ENCODE results near the gene RSU1. TPM values are rescaled to one million over a fixed set of nuclear protein-coding genes. Genes with fewer than 3 reads are reported as not detected.

The RSU1 gene
- total RNA-seq, 1 experiment from 2014 or later, result 44.5 TPM

GRCh38 chr10:16795410-16796073 lies 21.7 kb downstream of the RSU1 start:
- CTCF ChIA-PET, result no interaction called here
- Histone ChIP-seq H3K4me2 (no peak overlapping the region), H3K27me3 (ENCODE audit: insufficient read depth, low read depth) (no peaks in the 10 kb centered on the region), H3K36me3 (ENCODE audit: low read depth) (no peaks in the 10 kb centered on the region), H3K27ac (no peak overlapping the region), H4K20me1 (ENCODE audit: insufficient read depth) (no peaks in the 10 kb centered on the region), H3K9me2 (ENCODE audit: insufficient read depth) (no peaks in the 10 kb centered on the region), H3K79me2 (ENCODE audit: low read depth) (no peaks in the 10 kb centered on the region), H3K9me3 (ENCODE audit: insufficient read depth, low read depth) (no peaks in the 10 kb centered on the region), H3F3A (ENCODE audit: insufficient read depth, low read depth) (no peaks in the 10 kb centered on the region), H2AFZ (no peak overlapping the region), H3K4me3 (no peak overlapping the region), H3K4me1 (replicated peaks; ENCODE audit: insufficient read depth) (no peaks in the 10 kb centered on the region)
- DNase-seq, result no peak
- intact Hi-C loops (cut with micrococcal nuclease; ENCODE audit: unreplicated experiment), result no loop called here
- TF ChIP-seq CTCF (conservative IDR thresholded peaks at IDR 0.05) (no peak), EZH2 (IDR thresholded peaks at IDR 0.05; ENCODE audit: low read depth) (no peak)
- POLR2A ChIA-PET (ENCODE audit: unreplicated experiment), result no interaction called here
- no TSS peak for BruUV-seq (replicated peaks)

- Histone ChIP-seq H3K9me3 (ENCODE audit: insufficient read depth, low read depth) (no peaks in the 10 kb centered on the region), H3K36me3 (ENCODE audit: low read depth) (no peaks in the 10 kb centered on the region), H3K27me3 (ENCODE audit: insufficient read depth, low read depth) (no peaks in the 10 kb centered on the region), H3K4me2 (no peak overlapping the region), H4K20me1 (ENCODE audit: insufficient read depth) (no peaks in the 10 kb centered on the region), H3K27ac (no peak overlapping the region), H3K4me3 (no peak overlapping the region), H3K9me2 (ENCODE audit: insufficient read depth) (no peaks in the 10 kb centered on the region), H3K4me1 (replicated peaks; ENCODE audit: insufficient read depth) (no peaks in the 10 kb centered on the region), H3K79me2 (ENCODE audit: low read depth) (no peaks in the 10 kb centered on the region), H2AFZ (no peak overlapping the region), H3F3A (ENCODE audit: insufficient read depth, low read depth) (no peaks in the 10 kb centered on the region)
- BruUV-seq (replicated peaks), result no TSS peak
- intact Hi-C loops (cut with micrococcal nuclease; ENCODE audit: unreplicated experiment), result no loop called here
- no peak for DNase-seq
- POLR2A ChIA-PET (ENCODE audit: unreplicated experiment), result no interaction called here
- CTCF ChIA-PET, result interaction anchor here (0.7 kb wide), 1 partner anchor 1383 kb away, joined by 11 read pairs; no protein-coding TSS in a partner anchor
- TF ChIP-seq CTCF (conservative IDR thresholded peaks at IDR 0.05) (no peak), EZH2 (IDR thresholded peaks at IDR 0.05; ENCODE audit: low read depth) (no peak)
These were observed 23.2 kb downstream of the RSU1 start for GRCh38 chr10:16794005-16794404.

GRCh38 chr10:16792675-16793074 lies 24.5 kb downstream of the RSU1 start:
- Histone ChIP-seq H3F3A (ENCODE audit: insufficient read depth, low read depth) (no peaks in the 10 kb centered on the region), H3K4me1 (replicated peaks; ENCODE audit: insufficient read depth) (no peaks in the 10 kb centered on the region), H3K4me2 (no peak overlapping the region), H3K4me3 (no peak overlapping the region), H3K27me3 (ENCODE audit: insufficient read depth, low read depth) (no peaks in the 10 kb centered on the region), H3K9me2 (ENCODE audit: insufficient read depth) (no peaks in the 10 kb centered on the region), H4K20me1 (ENCODE audit: insufficient read depth) (no peaks in the 10 kb centered on the region), H3K9me3 (ENCODE audit: insufficient read depth, low read depth) (no peaks in the 10 kb centered on the region), H3K27ac (no peak overlapping the region), H3K36me3 (ENCODE audit: low read depth) (no peaks in the 10 kb centered on the region), H2AFZ (no peak overlapping the region), H3K79me2 (ENCODE audit: low read depth) (no peaks in the 10 kb centered on the region)
- DNase-seq, result no peak
- ChIA-PET POLR2A (ENCODE audit: unreplicated experiment) (no interaction called here), CTCF (no interaction called here)
- intact Hi-C loops (cut with micrococcal nuclease; ENCODE audit: unreplicated experiment), result no loop called here
- BruUV-seq (replicated peaks), result no TSS peak
- TF ChIP-seq EZH2 (IDR thresholded peaks at IDR 0.05; ENCODE audit: low read depth) (no peak), CTCF (conservative IDR thresholded peaks at IDR 0.05) (no peak)

Data from PC-9 (cell line).